ENCODE measurements around the gene ADAMTSL5.
"Not testable (repeated sequence)": the region's sequence is repeated elsewhere in the genome, so short reads cannot be mapped to it uniquely, and the experiment has no call there.

Gene ADAMTSL5

GRCh38 chr19:1528596-1529429 is 16.0 kb upstream of the ADAMTSL5 start:
- no peak for DNase-seq

- no peak for DNase-seq
These were observed 15.0 kb upstream of the ADAMTSL5 start for GRCh38 chr19:1527650-1528309.

DNA sequence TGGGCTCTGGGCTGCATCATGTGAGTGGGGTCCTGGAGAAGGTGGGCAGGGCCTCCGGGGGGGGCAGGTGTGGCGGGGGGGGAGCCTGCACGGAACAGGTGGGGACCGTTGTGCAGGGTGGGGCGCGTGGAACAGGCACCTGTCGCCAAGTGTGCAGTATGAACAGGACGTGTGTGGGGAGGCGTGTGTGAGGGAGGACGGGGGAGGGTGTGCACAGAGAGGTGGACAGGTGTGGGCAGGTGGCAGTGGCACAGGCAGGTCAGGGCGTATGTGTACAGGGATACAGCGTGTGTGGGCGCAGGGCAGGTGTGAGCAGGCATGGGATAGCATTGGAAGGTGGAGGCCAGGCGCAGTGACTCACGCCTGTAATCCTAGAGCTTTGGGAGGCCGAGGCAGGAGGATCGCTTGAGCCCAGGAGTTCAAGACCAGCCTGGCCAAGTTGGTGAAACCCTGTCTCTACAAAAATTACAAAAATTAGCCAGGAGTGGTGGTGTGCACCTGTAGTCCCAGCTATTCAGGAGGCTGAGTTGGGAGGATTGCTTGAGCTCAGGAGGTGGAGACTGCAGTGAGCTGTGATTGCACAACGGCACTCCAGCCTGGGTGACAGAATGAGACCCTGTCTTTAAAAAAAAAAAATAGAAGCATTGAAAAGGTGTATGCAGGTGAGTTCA is 14.3 kb upstream of the ADAMTSL5 start:
- DNase-seq, result no peak

DNA sequence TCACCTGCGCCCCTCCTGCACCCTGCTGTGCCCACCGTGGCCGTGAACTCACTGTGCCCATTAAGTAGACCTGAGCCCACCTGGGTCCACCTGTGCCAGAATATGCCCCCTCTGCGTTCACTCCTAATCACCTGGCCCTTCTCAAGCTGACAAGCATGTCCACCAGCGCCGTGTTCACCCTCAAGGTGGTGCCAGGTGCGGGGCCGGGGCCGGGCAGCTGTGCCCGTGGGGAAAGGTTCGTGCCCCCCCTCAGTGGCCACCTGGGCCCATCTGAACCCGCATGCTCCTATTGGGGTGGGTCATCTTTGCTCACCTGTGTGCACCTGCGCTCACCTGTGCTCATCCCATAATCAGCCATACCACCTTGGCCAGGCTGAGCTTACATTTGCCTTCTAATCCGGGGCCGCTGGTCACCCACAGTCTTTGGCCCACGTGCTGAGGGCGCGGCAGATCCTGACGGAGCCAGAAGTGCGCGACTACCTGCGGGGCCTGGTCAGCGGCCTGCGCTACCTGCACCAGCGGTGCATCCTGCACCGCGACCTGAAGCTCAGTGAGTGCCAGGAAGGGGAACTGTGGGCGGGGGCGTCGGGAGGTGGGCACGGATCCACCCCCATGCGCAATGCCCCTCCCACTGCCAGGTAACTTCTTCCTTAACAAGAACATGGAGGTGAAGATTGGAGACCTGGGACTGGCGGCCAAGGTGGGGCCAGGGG is 13.4 kb upstream of the ADAMTSL5 start:
- DNase-seq, result no peak

GRCh38 chr19:1525343-1525742 is 12.5 kb upstream of the ADAMTSL5 start:
- DNase-seq, result no peak

DNA sequence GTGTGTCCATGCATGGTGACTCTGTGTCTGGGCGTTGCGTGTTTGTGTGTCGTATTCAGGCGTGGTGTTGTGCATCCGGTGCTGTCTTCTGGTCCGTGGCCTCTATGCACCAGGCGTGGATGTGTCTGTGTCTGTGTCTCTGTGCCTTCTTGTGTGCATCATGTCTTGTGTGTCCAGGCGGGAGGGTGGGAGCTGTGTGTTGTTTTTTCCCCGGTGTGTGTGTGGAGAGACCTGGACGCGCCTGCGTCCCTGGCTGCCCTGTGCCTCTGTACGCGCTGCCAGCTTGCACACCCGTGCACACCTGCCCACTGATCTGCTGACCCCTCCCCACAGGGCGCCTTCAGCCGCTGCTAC is 12.1 kb upstream of the ADAMTSL5 start:
- no peak for DNase-seq

DNA sequence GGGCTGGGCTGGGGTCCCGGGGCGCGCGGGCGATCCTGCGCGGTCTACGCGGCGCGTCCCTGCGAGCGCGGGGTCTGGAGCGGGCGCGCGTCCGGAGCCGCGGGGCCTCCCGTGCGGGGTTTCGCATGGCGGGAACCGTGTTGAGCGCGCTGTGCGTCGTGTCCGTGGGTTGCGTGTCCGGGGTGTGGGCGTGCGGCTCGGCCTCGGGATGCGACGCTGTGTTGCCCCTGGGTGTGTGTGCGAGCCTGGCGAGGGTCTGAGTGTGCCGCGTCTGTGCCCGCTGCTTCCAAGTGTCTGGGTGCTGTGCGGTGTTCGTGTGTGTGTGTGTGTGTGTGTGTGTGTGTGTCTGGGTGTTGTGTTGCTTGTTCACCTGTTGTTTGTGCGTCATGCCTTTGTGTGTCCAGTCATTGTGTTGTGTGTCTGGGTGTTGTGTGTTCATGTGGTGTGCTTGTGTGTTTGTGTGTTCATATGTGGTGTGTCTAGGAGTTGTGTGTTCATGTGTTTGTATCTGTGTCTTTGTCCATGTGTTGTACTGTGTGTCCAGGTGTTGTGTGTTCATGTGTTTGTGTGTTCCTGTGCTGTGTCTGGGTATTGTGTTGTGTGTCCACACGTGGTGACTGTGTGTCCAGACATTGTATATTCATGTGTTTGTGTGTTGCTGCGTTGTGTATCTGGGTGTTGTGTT is 11.6 kb upstream of the ADAMTSL5 start:
- no peak for DNase-seq

DNA sequence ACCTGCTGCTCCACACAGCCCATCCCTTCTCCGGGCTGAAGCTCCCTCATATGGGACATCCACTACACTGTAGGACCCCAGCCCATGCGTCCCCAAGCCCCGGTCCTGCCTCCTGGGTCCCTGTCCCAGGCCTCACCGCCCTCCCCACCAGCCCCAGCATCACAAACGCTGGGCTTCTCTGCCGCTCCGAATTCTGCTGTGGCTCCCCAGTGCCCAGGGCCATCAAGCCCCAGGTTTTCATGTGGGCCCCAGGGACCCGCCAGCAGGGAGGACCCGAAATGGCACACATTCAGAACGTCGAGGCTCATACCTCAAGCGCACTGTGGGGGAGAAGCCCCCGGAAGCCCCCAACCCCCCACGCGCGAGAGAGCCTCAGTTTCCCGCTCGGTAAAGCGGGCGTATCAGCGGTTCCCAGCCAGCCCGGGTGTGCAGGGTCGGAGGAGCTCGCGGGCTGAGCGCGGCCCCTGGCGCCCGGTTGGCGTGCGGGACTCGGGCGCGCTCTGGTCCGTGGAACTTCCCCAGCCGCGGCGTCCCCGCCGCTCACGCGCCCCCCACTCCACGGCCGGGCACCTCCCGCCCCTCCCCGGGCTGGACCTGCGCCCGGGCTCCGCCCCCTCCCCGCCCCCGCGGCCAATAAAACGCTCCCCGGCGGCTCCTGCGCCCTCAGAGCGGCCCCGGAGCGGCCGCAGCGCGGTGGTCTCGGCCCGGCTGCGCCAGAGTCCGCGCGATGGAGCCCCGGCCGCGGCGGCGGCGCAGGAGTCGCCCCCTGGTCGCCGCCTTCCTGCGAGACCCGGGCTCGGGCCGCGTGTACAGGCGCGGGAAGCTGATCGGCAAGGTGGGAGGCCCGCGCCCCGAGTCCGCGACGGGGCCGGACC is 10.8 kb upstream of the ADAMTSL5 start, which contains the start of gene PLK5:
PLK5 (plus strand) TSS at position 666 of the 875 bp plus-strand sequence. CDS start 2,920 bp downstream, outside the sequence.
- no peak for DNase-seq

- DNase-seq, result no peak
These were observed 10.0 kb upstream of the ADAMTSL5 start for GRCh38 chr19:1522838-1523237.

GRCh38 chr19:1522061-1522460 is 9.2 kb upstream of the ADAMTSL5 start:
- no peak for DNase-seq

- no peak for DNase-seq
These were observed 8.8 kb upstream of the ADAMTSL5 start for GRCh38 chr19:1521636-1522035.

DNA sequence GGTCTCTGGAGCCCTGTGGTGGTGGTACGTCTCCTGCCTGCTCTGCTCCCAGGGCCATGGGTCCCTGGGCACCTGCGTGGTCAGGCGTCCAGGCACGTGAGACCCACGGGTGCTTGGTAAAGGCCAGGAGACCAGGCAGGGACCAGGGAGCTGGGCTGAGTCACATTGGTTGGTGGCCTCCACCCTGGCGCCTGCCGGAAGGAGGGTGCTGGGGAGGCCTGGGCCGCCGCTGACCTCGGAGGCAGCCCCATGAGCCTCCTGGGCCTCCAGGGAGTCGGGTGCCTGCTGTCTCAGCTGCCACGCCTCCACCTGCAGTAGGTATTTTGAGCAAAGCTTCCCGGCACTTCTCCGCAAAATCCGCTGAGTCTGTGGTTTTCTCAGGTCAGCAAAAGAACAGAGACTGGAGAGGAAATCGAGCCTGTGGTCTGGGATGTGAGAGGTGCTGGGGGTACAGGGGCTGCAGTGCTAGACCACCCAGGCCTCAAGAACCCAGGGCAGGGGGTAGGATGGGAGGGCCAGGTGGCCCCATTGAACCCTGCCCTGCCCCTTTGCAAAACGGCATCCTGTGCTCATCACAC is 7.5 kb upstream of the ADAMTSL5 start:
- no peak for DNase-seq

DNA sequence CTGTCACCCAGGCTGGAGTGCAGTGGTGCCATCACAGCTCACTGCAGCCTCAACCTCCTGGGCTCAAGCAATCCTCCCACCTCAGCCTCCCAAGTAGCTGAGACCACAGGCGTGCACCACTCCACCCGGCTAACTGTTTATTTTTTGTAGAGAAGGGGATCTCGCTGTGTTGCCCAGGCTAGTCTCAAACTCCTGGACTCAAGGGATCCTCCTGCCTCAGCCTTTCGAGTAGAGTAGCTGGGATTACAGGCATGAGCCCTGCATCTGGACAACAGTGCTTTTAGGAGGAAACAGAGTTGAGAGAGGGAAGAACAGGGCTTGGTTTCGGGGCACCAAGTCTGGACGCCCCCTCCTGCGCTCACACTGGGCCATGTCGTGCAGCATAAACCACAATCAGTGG is 7.0 kb upstream of the ADAMTSL5 start:
- not testable (repeated sequence) for DNase-seq

DNA sequence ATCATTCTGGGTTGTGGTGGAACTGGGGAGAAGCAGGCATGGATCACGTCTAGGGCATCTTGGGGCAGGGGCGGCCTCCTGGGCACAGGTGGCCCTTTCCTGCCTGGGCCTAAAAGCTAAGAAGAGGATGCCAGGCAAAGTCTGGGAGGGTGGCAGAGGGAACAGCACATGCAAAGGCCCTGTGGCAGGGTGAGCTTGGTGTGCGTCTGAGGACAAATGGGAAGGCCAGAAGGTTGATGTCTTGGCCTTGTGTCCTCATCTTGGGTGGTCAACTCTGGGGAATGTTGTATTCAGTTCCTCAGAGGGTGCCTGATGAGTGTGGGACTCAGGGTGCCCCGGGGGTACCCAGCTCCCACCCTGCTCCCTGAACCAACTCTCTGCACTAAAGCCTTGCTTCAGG is 5.7 kb upstream of the ADAMTSL5 start:
- DNase-seq, result no peak

DNA sequence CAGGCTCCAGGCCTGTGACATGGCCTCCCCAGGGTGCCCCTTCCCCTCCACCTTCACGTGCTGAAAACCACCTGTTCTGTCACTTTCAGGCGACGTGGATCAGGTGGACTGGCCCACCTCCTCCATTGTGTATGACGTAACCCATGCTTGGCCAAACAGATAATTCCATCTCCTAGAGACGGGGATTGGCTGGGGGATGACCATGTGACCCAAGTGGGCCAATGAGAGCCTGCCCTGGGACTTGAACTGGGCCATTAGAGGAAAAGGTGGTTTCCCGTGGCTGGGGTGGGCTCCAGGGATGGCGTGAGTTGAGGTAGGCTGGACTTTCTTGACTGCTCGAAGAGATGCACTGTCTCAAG is 3.6 kb upstream of the ADAMTSL5 start:
- DNase-seq, result no peak

GRCh38 chr19:1514986-1515721 is 2.3 kb upstream of the ADAMTSL5 start:
- no peak for DNase-seq

- no peak for DNase-seq
These were observed 1.5 kb upstream of the ADAMTSL5 start for GRCh38 chr19:1514295-1514661.

DNA sequence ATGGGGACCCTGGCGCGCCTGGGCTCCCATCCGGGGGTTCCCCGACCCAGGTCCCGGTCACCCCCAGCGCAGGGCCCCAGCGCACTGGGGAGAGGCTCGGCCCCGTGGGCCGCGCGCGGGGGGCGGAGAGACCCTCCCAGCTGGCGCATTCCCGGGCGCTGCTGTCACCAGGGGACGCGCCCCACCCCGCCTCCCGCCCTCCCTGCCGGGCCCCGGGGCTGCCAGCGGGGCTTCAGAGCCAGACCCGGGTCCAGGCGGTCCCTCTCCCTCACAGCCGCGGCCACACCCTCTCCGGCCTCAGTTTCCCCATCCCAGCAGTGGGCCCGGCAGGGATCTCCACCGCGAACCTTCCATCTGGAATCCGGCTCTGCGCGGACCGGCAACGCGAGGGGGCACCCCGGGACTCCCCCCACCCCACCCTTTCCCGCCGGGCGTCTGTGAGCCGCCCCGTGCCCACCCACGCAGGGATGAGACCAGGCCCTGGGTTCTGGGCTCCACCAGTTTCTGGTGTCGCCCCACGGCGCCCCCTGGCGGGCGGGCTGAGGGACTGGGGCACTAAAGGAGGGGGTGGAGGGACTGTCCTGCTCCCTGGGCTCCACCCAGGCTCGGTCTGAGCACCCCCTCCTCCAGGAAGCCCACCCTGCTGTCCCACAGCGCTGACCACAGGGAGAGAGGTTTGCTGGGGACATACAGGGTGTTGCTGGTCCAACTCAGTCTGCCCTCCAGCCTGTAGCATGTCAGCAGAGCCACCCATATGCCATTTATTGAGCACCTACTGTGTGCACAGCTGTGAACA is 878 bp upstream of the ADAMTSL5 start:
- DNase-seq, result peak; percentile 74
